Keratinocyte (primary cell): ENCODE measurements around the gene SAFB. TPM values are rescaled to one million over a fixed set of nuclear protein-coding genes. Genes with fewer than 3 reads are reported as not detected.

Experiments
- DNase-seq: peaks from one replicate; pipeline ENCODE4 v3.0.0-alpha.2; 2011; ENCODE audit warnings: low read depth, missing footprints, low spot score
- FAIRE-seq: peaks from 2 replicates; lab custom pipeline; 2011; peaks lifted over from hg19 to GRCh38; lab: Jason Lieb, UNC
- H2AFZ ChIP-seq: 2 replicates; pipeline ENCODE4 v1.6.0; 2012; ENCODE audit warnings: low read length, control low read depth, inconsistent platforms; ENCODE audit not compliant: control insufficient read depth
- H3K27ac ChIP-seq: 2 replicates; pipeline ENCODE4 v1.5.1; 2011; ENCODE audit warnings: low read length; ENCODE audit not compliant: control insufficient read depth, insufficient read depth
- H3K27me3 ChIP-seq: 3 replicates; pipeline ENCODE4 v1.6.0; 2011; ENCODE audit warnings: low read length; ENCODE audit not compliant: control insufficient read depth, insufficient read depth; ENCODE audit errors: extremely low read depth
- H3K36me3 ChIP-seq, 2 experiments: 2 replicates in 1 of 2; 3 replicates in 1 of 2; pipeline ENCODE4 v1.5.1; 2011; ENCODE audit warnings: low read length in 2 of 2, mild to moderate bottlenecking in 1 of 2; ENCODE audit not compliant: control insufficient read depth in 2 of 2, insufficient read depth in 2 of 2; ENCODE audit errors: extremely low read depth in 1 of 2
- H3K4me1 ChIP-seq: 3 replicates; pipeline ENCODE4 v1.5.1; 2011; ENCODE audit warnings: low read length; ENCODE audit not compliant: control insufficient read depth, insufficient read depth; ENCODE audit errors: extremely low read depth
- H3K4me2 ChIP-seq: 3 replicates; pipeline ENCODE4 v1.6.0; 2011; ENCODE audit warnings: low read depth, low read length; ENCODE audit not compliant: control insufficient read depth, insufficient read depth; ENCODE audit errors: extremely low read depth
- H3K4me3 ChIP-seq, 3 experiments: fragments of 200-600 bp in 1 of 3; sonication (generic) in 1 of 3; 2 replicates in 2 of 3; 3 replicates in 1 of 3; pipeline ENCODE4 v1.5.1; 2011 to 2016; ENCODE audit warnings: low read length in 3 of 3, mild to moderate bottlenecking in 3 of 3, control low read depth in 2 of 3, inconsistent platforms in 1 of 3, low read depth in 1 of 3, mixed read lengths in 1 of 3, mixed run types in 1 of 3, moderate library complexity in 1 of 3; ENCODE audit not compliant: control insufficient read depth in 2 of 3, insufficient read depth in 2 of 3; ENCODE audit errors: extremely low read depth in 1 of 3
- H3K79me2 ChIP-seq: 2 replicates; pipeline ENCODE4 v1.6.0; 2012; ENCODE audit warnings: low read length; ENCODE audit not compliant: control insufficient read depth, insufficient read depth
- H3K9ac ChIP-seq: 3 replicates; pipeline ENCODE4 v1.6.0; 2011; ENCODE audit warnings: low read length; ENCODE audit not compliant: control insufficient read depth, insufficient read depth; ENCODE audit errors: extremely low read depth
- H3K9me1 ChIP-seq: 3 replicates; pipeline ENCODE4 v1.6.0; 2011; ENCODE audit warnings: low read length; ENCODE audit not compliant: control insufficient read depth, insufficient read depth; ENCODE audit errors: extremely low read depth
- H3K9me3 ChIP-seq: 2 replicates; pipeline ENCODE4 v1.5.1; 2012; ENCODE audit warnings: low read depth, low read length; ENCODE audit not compliant: control insufficient read depth
- H4K20me1 ChIP-seq: 3 replicates; pipeline ENCODE4 v1.6.0; 2011; ENCODE audit warnings: low read length; ENCODE audit not compliant: control insufficient read depth, insufficient read depth; ENCODE audit errors: extremely low read depth
- EZH2 ChIP-seq: IDR thresholded peaks from one replicate; pipeline ENCODE4 v1.6.1; 2012; ENCODE audit warnings: inconsistent platforms, mild to moderate bottlenecking, low read length, moderate library complexity
- dilution Hi-C: fragments of 300-500 bp; cut with MboI; formaldehyde crosslinking; loops from one replicate; pipeline ENCODE4 v1.7.0; 2020; ENCODE audit warnings: low sequenced_read_pairs; ENCODE audit not compliant: extremely low pct_ligation_motif_present
- polyA plus RNA-seq, 5 experiments: library from polyadenylated mRNA; depleted of rRNA in 3 of 5; stranded (reverse) in 3 of 5; stranded (forward) in 1 of 5; unstranded in 1 of 5; fragments of >200 nt; gene quantifications; 1 replicate in 1 of 5; 2 replicates in 3 of 5; 3 replicates in 1 of 5; pipeline versions ENCODE4 v1.2.1 to v1.2.3, GENCODE V29; 2011 to 2012; ENCODE audit warnings: missing spikeins in 2 of 5, low read depth in 1 of 5, low replicate concordance in 1 of 5
- TF ChIP-seq, protein P1 (sequence below), 3 experiments: IDR thresholded peaks in 1 of 3; conservative IDR thresholded peaks in 1 of 3; optimal IDR thresholded peaks in 1 of 3; 2 replicates in 2 of 3; 3 replicates in 1 of 3; pipeline versions ENCODE3 to v1.5.1; 2011; ENCODE audit warnings: low read length in 3 of 3, mild to moderate bottlenecking in 3 of 3, moderate library complexity in 2 of 3, control low read depth in 1 of 3, inconsistent platforms in 1 of 3; ENCODE audit not compliant: insufficient read depth in 2 of 3; ENCODE audit errors: extremely low read depth in 1 of 3

The SAFB gene
- polyA plus RNA-seq, 1 donor (not counting 4 experiments of a cell fraction or from before 2014, with no cell fraction given): 34.0 TPM

- TF ChIP-seq, protein P1, sequence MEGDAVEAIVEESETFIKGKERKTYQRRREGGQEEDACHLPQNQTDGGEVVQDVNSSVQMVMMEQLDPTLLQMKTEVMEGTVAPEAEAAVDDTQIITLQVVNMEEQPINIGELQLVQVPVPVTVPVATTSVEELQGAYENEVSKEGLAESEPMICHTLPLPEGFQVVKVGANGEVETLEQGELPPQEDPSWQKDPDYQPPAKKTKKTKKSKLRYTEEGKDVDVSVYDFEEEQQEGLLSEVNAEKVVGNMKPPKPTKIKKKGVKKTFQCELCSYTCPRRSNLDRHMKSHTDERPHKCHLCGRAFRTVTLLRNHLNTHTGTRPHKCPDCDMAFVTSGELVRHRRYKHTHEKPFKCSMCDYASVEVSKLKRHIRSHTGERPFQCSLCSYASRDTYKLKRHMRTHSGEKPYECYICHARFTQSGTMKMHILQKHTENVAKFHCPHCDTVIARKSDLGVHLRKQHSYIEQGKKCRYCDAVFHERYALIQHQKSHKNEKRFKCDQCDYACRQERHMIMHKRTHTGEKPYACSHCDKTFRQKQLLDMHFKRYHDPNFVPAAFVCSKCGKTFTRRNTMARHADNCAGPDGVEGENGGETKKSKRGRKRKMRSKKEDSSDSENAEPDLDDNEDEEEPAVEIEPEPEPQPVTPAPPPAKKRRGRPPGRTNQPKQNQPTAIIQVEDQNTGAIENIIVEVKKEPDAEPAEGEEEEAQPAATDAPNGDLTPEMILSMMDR (optimal IDR thresholded peaks at IDR 0.05 in 1 of 3, IDR thresholded peaks at IDR 0.05 in 1 of 3, conservative IDR thresholded peaks at IDR 0.05 in 1 of 3; ENCODE audit: extremely low read depth in 1 of 3, insufficient read depth in 2 of 3, low read length in 3 of 3): no peak
- no peak for TF ChIP-seq EZH2
- H3K27ac ChIP-seq: no peak overlapping the region
- H3K4me2 ChIP-seq: peak overlapping the region; percentile 90
These were observed 58.7 kb downstream of the SAFB start for GRCh38 chr19:5681391-5682106.

GRCh38 chr19:5682107-5682482 is 59.2 kb downstream of the SAFB start:
- Histone ChIP-seq H3K4me3 (no peak overlapping the region), H3K79me2 (peaks cover 10% of the 10 kb centered on the region), H2AFZ (no peak overlapping the region), H3K9me1 (no peaks in the 10 kb centered on the region), H3K4me1 (peaks cover 18% of the 10 kb centered on the region), H3K27ac (no peak overlapping the region), H3K27me3 (no peaks in the 10 kb centered on the region), H3K9me3 (no peaks in the 10 kb centered on the region), H4K20me1 (no peaks in the 10 kb centered on the region), H3K36me3 (peaks cover 6 to 8% of the 10 kb centered on the region in 2 experiments), H3K9ac (no peak overlapping the region), H3K4me2 (no peak overlapping the region)
- DNase-seq (no peak), FAIRE-seq (no peak)
- dilution Hi-C loops: no loop called here
- no peak for TF ChIP-seq EZH2
- TF ChIP-seq, protein P1 (optimal IDR thresholded peaks at IDR 0.05 in 1 of 3, IDR thresholded peaks at IDR 0.05 in 1 of 3, conservative IDR thresholded peaks at IDR 0.05 in 1 of 3; ENCODE audit: extremely low read depth in 1 of 3, insufficient read depth in 2 of 3, low read length in 3 of 3): no peak

More at GRCh38 chr19:5681391-5682106, 58.7 kb downstream of the SAFB start:
- H3K79me2 ChIP-seq: peaks cover 10% of the 10 kb centered on the region
- no peak for DNase-seq
- H3K4me1 ChIP-seq: peaks cover 18% of the 10 kb centered on the region
- H4K20me1 ChIP-seq: no peaks in the 10 kb centered on the region
- no peak for FAIRE-seq
- no peaks in the 10 kb centered on the region for H3K9me1 ChIP-seq
- dilution Hi-C loops: no loop called here
- peaks cover 6 to 8% of the 10 kb centered on the region in 2 experiments for H3K36me3 ChIP-seq
- H2AFZ ChIP-seq: no peak overlapping the region
- no peaks in the 10 kb centered on the region for H3K27me3 ChIP-seq
- H3K9me3 ChIP-seq: no peaks in the 10 kb centered on the region
- H3K9ac ChIP-seq: no peak overlapping the region
- H3K4me3 ChIP-seq: peak overlapping the region; percentile 94 to 99 (median 95)
